GM12874 (cell line): Measurements from ENCODE around the gene PRSS57.

Experiments used
- CTCF ChIP-seq: IDR thresholded peaks from 2 replicates; pipeline ENCODE4 v1.5.1; 2011; ENCODE audit warnings: low read depth, mild to moderate bottlenecking, control low read depth, low read length, moderate library complexity; ENCODE audit not compliant: insufficient read depth

Gene PRSS57

GRCh38 chr19:648904-649801 lies 46.1 kb downstream of the PRSS57 start:
- no peak for TF ChIP-seq CTCF

DNA sequence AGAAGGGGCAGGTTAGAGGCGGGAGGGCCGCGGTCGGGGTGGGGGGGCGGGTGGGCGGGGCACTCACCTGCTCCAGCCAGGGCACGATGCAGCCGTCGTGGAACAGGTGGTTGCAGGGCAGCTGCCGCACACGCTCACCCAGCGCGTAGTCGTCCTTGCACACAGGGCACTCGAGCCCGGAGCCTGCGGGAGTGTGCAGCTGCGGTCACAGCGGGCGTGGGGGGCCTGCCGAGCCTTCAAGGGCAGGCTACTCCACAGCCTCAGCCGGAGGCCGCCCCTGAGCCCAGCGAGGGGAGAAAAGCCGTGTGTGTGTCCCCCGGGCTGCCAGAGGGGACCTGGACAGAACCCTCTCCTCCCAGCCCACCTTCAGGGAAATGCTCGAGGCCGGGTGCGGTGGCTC lies 46.9 kb downstream of the PRSS57 start:
- TF ChIP-seq CTCF: no peak

GRCh38 chr19:647566-648284 lies 47.5 kb downstream of the PRSS57 start:
- no peak for TF ChIP-seq CTCF

DNA sequence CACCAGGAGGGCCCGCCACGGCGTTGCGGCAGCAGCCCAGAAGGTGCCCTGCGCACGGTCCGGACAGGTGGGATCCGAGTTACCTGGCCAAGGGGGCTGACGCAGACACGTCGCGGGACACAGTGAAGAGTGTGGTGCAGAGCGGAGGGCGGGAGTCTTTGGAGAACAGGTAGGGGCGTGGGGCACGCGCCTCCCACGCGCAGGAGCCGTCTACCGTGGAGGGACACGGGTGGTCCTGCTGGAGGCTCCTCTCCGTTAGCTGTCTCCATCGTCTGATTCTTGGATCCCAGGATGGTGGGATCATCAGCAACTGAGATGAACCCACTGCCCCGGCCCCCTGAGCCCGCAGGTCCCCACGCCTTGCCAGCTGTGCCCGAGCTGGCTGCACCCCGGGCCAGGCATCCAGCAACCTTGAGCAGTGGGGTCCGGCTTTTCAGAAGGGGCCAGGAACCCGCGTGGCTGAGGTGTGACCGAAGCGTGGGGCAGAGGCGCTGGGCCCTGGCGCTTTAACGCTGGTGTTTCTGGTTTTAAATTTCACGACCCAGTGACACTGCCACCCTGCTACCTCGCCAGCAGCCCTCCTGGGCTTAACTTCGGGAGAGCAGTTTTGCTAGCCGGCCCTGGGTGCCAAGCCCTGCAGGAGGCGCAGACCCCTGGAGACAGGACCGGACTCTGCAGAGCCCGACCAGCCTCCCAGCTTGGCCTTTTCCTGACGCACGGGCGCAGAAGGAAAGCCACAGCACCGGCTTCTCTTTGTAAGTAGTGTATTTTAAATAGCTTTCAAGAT lies 48.3 kb downstream of the PRSS57 start:
- TF ChIP-seq CTCF: no peak

GRCh38 chr19:645912-646778 lies 49.1 kb downstream of the PRSS57 start:
- TF ChIP-seq CTCF: no peak

DNA sequence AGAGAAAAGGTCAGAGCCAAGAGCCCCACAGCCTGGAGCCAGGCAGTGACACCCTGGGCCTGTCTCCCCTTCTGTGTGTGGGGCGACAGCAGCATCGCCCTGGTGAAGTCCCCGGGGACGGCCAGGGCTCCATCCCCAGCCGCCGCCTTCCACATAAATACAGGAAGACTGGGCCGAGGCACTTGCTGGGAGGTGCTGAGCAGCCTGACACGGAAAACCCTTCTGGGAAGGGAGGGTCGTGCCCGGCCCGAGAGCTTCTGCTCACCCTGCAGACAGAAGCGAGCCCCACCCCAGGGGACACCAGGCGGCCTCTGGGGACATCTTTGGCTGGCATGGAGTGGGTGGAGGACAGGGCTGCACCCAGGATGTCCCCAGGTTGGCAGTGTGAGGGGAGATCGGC lies 50.5 kb downstream of the PRSS57 start:
- TF ChIP-seq CTCF: no peak
